Hepatocyte (in vitro differentiated cells): ENCODE results near the gene LMTK2.

Experiments
- CTCF ChIP-seq: fragments of 200-600 bp; sonication (generic); IDR thresholded peaks from 2 replicates; pipeline ENCODE4 v1.5.1; 2016; ENCODE audit warnings: antibody characterized with exemption, mild to moderate bottlenecking; ENCODE audit not compliant: poor library complexity
- EZH2 ChIP-seq: fragments of 200-600 bp; sonication (generic); IDR thresholded peaks from 2 replicates; pipeline ENCODE4 v1.6.1; 2016; ENCODE audit warnings: antibody characterized with exemption, mild to moderate bottlenecking, borderline replicate concordance
- EZH2phosphoT487 ChIP-seq: fragments of 200-600 bp; sonication (generic); IDR thresholded peaks from one replicate; pipeline ENCODE4 v1.6.1; 2018; ENCODE audit warnings: antibody characterized with exemption, mild to moderate bottlenecking, low read depth, moderate library complexity; ENCODE audit not compliant: unreplicated experiment, severe bottlenecking

DNA sequence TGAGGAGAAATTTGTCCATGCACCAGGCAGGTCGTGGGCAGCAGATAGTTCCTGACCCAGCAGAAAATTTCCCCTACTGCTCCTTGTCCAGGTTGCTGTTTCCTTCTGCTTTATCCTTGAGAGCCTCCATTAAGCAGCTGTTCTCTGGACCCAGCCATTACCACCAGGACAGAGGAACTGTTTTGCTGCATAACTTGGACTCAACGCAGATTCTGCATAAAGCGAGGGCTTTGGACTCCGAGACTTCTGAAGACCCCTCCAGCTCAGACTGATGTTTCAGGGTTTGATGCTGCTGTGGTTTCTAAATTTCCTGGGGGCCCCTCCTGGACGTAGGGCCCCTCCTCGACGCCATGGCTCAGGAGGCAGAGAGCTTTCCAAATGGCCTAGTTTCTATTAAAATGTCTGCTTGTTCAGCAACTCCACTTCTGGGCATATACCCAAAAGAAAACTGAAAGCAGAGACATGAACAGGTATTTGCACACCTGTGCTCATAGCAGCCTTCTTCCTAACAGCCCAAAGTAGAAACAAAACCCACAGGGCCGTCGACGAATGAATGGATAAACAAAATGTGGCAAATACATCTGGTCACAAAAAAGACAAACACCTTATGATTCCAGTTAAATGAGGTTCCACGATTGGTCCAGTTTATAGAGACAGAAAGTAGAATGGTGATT, 28.3 kb upstream of the LMTK2 start:
- TF ChIP-seq CTCF (no peak), EZH2 (no peak), EZH2phosphoT487 (no peak)
